EL (cell line): ENCODE data around the gene MOGAT1.

Source experiments
- DNase-seq: peaks from one replicate; pipeline ENCODE4 v3.0.0-alpha.2; 2016

Gene MOGAT1

GRCh38 chr2:222671259-222672067 lies at the start of gene MOGAT1:
Gene MOGAT1, plus strand, starts transcription at chr2:222671658. Its CDS starts 128 bp downstream, at chr2:222671786.
- peak; percentile 23 for DNase-seq

GRCh38 chr2:222621893-222622292 lies 49.6 kb upstream of the MOGAT1 start:
- DNase-seq, result no peak

GRCh38 chr2:222622910-222623309 lies 48.5 kb upstream of the MOGAT1 start:
- DNase-seq, result no peak

- DNase-seq, result no peak
These were observed 47.6 kb upstream of the MOGAT1 start for GRCh38 chr2:222623756-222624309.

- DNase-seq, result no peak
These were observed 43.7 kb upstream of the MOGAT1 start for GRCh38 chr2:222627764-222628163.

- DNase-seq, result no peak
These were observed 36.2 kb upstream of the MOGAT1 start for GRCh38 chr2:222635295-222635694.

- DNase-seq, result no peak
These were observed 34.4 kb upstream of the MOGAT1 start for GRCh38 chr2:222637067-222637466.

GRCh38 chr2:222641336-222641735 lies 30.1 kb upstream of the MOGAT1 start:
- DNase-seq, result no peak

GRCh38 chr2:222643134-222643533 lies 28.3 kb upstream of the MOGAT1 start:
- DNase-seq, result no peak

- no peak for DNase-seq
These were observed 25.4 kb upstream of the MOGAT1 start for GRCh38 chr2:222646008-222646407.

GRCh38 chr2:222649801-222650200 lies 21.7 kb upstream of the MOGAT1 start:
- DNase-seq, result no peak

- peak; percentile 56 for DNase-seq
These were observed 19.6 kb upstream of the MOGAT1 start for GRCh38 chr2:222651718-222652418.

GRCh38 chr2:222652491-222653255 lies 18.8 kb upstream of the MOGAT1 start:
- DNase-seq, result no peak

GRCh38 chr2:222653280-222653679 lies 18.2 kb upstream of the MOGAT1 start:
- no peak for DNase-seq

GRCh38 chr2:222655787-222656525 lies 15.5 kb upstream of the MOGAT1 start, which contains the start of gene FARSB:
Gene FARSB, minus strand, starts transcription at chr2:222656092. Its CDS starts 19 bp downstream, at chr2:222656073.
- peak; percentile 95 for DNase-seq

- no peak for DNase-seq
These were observed 14.7 kb upstream of the MOGAT1 start for GRCh38 chr2:222656526-222657446.

- DNase-seq, result no peak
These were observed 8.0 kb upstream of the MOGAT1 start for GRCh38 chr2:222663479-222663878.

- no peak for DNase-seq
These were observed 2.8 kb upstream of the MOGAT1 start for GRCh38 chr2:222668494-222669154.

- DNase-seq, result no peak
These were observed 2.1 kb upstream of the MOGAT1 start for GRCh38 chr2:222669353-222669752.

GRCh38 chr2:222670191-222671038 lies 1.0 kb upstream of the MOGAT1 start:
- no peak for DNase-seq
